Stimulated activated CD4-positive, alpha-beta T cell treated with anti-CD3 and anti-CD28 coated beads, Interleukin-2, amount 100 ng/mL, for 48 hours (primary cell): ENCODE data around the gene ISG20L2.
A peak's percentile ranks its signal among the peaks of the same experiment; 100 is the strongest.

Source experiments
- DNase-seq, 2 donors: peaks; one replicate each; pipeline ENCODE4 v3.0.0-alpha.2; 2020

ISG20L2 gene

GRCh38 chr1:156705918-156706656 lies 22.5 kb downstream of the ISG20L2 start:
- peak; percentile 77 to 79 for DNase-seq

- peak; percentile 18 to 33 for DNase-seq
Observed at GRCh38 chr1:156705321-156705917, 23.1 kb downstream of the ISG20L2 start, which contains the start of gene CRABP2. TSS of gene CRABP2 (minus strand) at chr1:156705583. CDS start at chr1:156705446, 137 bp downstream.

GRCh38 chr1:156704930-156705320 lies 23.6 kb downstream of the ISG20L2 start:
- DNase-seq: peak; percentile 30 to 43

DNA sequence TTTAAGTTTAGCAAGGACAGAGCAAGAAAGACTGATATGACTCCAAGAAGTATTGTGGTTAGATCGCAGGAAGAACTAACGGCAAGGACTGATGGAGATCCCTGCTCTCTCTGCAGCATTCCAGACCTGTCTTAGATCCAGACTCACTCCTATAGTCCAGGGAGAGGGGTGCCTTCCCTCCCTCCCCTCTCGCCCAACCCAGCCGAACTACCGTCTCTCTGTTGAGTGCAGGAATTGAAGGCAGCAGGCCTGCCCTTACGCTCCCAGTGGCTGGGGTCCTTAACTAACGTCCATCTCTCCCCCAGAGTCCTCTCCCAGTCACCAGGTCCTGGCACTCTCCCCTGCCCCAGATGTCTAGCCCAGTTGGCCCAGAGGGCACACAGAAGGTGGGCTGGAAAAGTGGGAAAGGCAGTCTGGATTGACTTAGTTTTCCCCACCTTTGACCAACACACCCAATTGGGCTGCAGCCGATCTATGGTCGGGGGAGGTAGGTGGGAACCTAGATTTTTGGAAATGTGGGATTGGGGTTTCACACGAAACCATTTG lies 24.3 kb downstream of the ISG20L2 start:
- no peak for DNase-seq

GRCh38 chr1:156703741-156704140 lies 24.8 kb downstream of the ISG20L2 start:
- DNase-seq: no peak

DNA sequence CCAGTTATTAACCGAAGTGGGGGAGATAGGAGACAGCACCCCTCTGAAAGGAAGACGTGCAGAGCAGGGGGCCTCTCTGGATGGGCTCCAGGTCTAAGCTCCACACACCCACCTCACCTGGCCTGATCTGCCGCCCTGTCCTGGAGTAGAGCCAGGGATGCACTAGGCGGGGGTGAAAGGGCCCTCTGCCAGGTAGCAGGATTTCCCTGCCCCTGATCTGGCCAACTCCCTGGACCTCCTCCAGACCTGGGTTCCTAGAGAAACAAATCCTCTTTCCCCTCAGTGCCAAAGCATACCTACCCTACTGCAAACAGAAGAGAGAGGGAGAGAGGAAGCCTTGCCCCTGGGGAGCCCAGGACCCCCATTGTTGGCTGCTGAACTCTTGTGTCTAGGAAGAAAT lies 25.2 kb downstream of the ISG20L2 start:
- DNase-seq: no peak

DNA sequence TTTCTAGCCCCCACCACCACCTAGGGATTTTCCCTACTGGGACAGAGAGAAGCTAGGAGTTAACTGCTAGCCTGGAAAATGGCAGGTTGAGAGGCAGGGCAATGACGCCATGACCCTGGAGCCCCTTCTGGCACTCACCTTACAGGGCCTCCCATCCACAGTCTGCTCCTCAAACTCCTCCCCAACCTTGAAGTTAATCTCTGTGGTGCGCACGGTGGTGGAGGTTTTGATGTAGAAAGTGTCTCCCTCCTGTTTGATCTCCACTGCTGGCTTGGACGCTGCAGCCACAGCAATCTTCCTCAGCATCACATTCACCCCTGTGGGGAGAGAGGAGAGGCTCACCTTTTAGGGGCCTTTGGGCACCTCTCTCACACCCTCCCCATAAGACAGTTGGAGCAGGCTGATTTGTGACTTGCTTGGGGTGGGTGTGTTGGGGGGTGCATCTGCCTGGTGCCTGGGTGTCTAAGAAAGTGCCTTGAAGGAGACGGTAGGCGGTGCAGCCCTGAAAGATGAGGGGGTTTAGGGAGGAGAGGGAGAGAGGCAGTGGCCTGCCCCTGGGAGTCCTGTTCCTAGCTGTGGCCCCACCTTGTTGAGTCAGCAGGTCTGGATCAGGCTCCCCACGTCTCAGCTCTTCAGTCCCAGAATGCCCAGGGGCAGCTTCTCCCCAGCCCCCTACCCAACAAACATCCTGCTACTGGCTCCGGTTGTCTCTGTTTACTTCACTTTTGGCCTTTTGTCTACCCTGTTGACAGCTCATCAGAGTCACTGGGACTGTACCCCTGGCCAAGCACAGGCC lies 27.6 kb downstream of the ISG20L2 start:
- no peak for DNase-seq

GRCh38 chr1:156698995-156699394 lies 29.6 kb downstream of the ISG20L2 start:
- no peak for DNase-seq

DNA sequence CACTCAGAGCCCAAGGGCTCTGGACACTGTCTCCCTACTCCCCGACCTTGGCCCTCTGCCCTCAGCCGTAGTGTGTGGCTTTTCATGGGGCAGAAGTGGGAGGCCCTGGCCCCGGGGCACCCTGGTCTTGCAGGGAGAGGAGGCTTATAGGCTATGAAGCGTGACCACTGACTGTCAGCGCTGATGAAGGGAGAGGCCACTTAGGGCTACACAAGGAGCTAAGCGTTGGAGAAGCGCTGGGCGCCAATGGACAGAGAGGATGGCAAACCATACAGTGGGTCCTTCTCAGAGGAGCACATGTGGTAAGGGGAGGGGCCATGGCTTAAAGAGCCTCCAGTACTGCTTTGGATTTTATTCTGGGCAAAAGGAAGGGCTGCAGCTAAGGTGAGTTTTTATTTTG lies 31.1 kb downstream of the ISG20L2 start:
- DNase-seq: no peak

DNA sequence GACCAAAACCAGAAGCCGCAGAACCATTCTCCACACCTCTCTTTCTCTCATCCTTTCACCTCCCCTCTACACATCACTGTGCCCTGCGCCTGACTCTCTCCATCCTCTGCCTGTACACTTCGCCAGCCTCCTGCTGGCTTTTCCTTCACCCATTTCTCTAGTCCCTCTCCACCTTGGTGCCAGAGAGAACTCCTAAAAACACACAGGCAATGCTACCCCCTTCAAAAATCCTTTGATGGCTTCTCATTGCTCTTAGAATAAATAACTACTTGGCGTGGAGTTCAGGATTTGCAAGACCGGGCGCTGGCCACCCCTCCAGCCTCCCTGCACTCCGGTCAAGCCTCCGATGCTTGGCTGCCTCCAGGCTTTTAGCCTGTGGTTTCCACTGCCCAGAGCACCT lies 31.8 kb downstream of the ISG20L2 start:
- no peak for DNase-seq

- DNase-seq: no peak
Observed at GRCh38 chr1:156694690-156694962, 33.9 kb downstream of the ISG20L2 start.

GRCh38 chr1:156693848-156694689 lies 34.5 kb downstream of the ISG20L2 start:
- DNase-seq: no peak

DNA sequence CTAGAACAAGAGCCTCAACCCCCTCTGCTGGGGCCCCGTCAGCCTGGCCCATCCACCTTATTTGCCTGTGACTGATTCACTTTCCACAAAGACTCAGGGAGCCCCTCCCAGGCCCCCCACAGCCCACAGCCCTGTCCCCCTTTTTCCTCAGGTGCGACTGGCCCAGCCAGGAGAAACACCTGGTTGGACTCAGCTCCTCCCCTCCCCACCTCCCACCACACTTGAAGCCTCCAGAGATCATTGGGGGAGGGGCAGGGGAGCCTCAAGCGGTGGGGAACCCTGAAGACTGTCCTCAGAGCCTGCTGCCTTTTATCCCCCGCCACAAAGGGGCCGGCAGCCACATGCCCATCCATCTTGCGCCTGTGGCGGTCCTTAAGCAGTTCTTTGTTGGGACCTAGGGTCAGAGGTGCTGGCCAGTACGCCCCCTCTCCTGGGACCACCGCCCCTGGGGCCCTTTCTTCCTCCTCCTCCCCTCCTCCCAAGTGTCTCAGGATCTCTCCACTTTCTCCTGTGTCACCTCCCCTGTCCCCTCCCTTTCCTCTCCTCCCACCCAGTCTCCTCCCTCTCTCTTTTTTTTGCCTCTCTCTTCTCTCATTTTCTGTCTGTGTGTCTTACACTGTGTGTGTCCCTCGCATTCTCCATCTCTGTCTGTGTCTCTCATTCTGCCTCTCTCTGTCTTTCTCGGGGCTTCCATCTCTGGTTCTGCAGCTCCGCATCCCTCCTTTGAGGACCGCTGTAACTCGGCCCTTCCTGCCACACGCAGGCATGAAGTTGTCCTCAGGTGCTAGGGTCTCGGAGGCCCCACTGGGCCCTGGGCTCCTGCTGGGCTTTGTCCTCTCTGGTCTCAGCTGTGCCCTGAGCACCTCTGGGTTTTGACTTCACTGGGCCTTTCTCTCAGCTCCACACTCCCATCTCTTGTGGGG lies 35.4 kb downstream of the ISG20L2 start:
- DNase-seq: no peak

DNA sequence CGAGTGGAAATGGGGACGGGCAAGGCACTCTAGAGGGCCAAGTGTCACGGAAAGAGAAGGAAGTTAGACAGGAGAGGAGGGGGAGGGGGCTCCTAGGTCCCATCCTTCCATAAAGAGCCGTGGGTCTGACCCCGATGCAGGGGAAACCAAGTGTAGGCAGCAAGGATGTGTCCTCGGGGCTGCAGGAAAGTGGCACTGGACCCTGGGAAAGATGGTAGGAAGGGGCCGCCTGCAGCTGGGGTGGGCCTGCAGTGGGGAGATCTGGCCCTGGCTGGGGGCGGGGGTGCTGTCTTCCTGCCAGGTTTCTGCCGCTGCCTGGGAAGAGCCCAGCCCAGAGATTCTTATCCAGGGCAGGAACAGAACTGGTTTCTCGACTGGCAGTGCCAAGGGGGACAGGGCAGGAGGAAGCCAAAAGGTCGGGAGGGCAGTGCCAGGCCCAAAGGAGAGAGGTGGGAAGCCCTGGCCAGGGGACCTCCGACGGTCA lies 36.1 kb downstream of the ISG20L2 start:
- no peak for DNase-seq

DNA sequence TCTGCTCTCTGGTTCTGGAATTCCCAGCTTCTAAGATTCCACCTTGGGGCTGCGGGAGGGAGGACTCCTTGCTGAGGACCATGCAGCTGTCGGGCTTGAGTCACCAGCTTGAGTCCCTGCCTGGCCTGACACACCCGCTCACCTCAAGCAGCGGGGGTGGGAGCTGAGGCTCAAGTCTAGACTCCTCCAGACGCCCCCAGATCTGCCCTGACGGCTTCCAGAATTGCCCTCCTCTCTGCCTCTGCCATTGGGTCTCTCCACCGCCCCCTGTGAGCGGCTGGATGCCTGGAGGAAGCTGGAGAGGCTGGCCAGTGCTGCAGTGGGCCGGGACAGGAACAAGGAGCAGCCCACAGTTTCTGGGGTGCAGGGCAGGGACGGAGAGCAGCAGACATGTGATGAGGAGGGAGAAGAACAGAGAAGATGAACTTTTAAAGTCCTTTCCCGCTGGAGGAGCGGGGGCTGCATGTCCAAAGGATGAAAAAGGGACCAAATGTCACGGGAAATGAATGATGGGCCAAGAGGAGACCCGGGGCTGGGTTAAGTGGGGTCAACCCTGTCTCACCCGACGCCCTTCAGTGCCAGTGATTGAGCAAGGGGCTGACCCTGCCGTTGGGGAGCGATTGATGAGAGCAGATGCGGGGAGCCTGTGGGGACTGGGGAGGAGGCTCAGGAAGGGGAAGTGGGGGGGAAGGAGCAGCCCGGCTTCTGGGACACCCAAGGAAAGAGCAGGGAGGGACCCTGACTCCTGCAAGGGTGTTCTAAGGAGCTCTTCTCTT lies 36.7 kb downstream of the ISG20L2 start:
- DNase-seq: no peak

DNA sequence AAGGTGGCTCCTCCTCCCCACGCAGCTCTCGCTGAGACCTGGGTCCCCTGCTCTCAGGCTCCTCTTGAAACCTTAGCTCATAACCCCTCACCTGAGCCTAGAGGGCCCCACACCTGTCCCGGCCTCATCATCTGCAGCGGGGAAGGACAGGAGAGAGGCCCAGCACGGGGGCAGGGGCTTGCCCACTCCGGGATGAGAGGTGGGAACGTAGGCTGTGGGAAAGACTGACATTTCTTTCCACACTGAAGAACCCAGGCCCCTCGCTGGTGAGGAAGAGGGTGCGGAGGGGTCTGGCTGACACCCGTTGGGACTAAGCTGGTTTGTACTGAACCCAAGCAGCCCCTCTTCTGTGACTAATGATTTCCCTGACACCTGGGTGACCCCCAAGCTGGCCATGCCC lies 37.4 kb downstream of the ISG20L2 start:
- no peak for DNase-seq

DNA sequence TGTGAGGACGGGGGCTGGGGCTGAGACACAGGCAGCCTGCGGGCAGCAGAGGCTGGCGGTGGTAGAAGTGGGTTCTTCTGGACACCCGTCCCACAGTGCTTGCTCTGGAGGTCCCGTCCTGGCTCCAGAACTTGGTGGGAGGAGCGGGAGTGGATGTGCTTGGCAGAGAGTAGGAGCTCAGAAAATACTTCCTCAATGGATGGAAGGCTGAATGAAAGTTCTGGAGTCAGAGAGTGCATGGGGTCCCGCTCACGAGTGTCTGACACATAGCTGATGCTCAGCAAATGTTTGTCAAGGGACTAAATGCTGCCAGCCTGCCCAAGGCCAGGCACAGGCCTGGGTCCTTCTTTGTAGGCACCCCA lies 37.9 kb downstream of the ISG20L2 start:
- DNase-seq: no peak

DNA sequence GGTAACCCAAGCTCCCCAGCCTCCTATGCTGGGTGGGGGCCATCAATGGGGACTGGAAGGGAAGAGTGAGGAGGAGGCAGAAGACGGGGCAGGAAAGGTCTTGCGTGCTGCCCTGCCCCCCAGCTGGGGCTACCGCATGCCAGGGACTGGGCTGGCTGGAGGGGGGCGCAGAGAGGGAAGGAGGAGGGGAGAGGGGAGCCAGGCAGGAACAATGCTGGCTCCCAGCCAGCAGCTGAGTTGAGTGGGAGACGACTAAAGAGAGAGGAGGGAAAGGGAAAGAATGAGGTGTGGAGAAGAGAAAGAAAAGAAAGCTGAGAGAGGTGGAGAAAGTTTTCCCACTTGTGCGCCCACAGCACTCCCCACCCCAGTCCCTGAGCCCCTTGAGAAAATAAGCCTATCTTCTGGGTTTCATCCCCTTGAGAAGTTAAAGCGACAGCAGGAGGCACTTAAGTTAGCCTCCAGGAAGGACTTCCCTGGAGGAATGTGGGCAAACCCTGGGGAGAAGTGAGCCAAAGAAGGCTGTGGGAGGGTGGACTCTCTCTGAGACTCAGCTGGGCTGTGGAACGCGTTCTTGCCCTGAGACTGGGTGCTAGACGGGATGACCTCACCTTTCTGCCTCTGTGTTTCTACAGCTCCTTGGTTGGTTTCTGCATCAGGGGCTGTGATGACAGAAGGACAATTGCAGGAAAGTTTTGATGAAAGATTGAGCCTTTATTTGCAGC lies 38.5 kb downstream of the ISG20L2 start:
- DNase-seq: no peak

DNA sequence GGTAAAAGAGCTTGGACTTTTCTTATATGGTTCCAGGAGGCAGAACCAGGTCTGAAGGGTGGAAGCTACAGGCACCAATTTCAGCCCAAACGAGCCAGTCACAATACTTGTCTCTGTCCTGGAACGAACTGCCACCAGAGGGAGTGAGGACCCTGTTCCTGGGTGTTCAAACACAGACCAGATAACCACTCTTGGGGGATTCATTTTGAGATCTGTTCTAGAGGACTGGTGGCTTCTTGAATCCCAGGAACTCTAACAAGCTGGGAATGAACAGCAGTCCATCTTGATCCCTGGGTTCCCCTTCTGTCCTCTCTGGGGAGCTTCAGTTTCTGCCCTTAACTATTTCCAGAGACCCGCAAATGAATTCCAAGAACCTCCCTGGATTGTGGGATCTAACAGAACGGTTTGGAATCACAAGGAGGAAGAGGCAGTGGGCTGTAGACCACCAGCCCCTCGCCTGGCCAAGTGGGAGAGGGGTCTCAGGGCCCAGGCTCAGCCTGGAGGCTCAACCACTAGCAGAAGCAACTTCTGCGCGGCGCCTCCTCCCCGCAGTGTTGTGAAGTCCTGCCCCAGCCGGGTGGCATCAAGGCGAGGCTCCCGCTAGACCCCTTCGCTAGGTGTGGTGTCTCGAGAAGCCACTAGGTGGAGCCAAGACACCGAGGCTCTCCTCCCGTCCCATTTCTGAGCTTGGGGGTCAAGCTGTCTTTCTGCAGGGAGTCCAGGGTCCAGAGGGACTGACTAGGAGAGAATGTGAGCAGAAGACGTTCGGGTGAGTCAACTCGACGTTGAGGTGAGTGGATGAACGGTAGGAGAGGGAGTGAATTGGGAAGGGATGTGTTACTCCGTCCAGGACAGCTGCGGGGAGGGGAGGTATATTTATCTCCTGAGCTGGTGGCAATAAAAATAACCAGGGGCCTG lies 39.3 kb downstream of the ISG20L2 start:
- DNase-seq: peak; percentile 70
